IMR-90 (cell line): ENCODE results near the gene PALLD.

Source experiments
- MAFK ChIP-seq: IDR thresholded peaks from 2 replicates; pipeline ENCODE4 v1.6.1; 2012; ENCODE audit warnings: low read depth, low read length, improper control_type of control experiment
- POLR2A ChIP-seq: IDR thresholded peaks from 2 replicates; pipeline ENCODE4 v1.6.1; 2012; ENCODE audit warnings: mild to moderate bottlenecking, low read depth, low read length
- SMC3 ChIP-seq: fragments of 150-350 bp; IDR thresholded peaks from 2 replicates; pipeline ENCODE4 v1.6.1; 2016; ENCODE audit warnings: low read depth, mild to moderate bottlenecking, antibody characterized with exemption, low read length, moderate library complexity
- TF ChIP-seq, protein P1 (sequence below): fragments of 150-350 bp; IDR thresholded peaks from 2 replicates; pipeline ENCODE4 v1.6.1; 2016; ENCODE audit warnings: low read depth, mild to moderate bottlenecking, low read length, moderate library complexity, borderline replicate concordance
- TF ChIP-seq, protein P2 (sequence below): conservative IDR thresholded peaks from 2 replicates; pipeline ENCODE4 v1.5.1; 2012; ENCODE audit warnings: mild to moderate bottlenecking, low read depth, low read length, improper control_type of control experiment

DNA sequence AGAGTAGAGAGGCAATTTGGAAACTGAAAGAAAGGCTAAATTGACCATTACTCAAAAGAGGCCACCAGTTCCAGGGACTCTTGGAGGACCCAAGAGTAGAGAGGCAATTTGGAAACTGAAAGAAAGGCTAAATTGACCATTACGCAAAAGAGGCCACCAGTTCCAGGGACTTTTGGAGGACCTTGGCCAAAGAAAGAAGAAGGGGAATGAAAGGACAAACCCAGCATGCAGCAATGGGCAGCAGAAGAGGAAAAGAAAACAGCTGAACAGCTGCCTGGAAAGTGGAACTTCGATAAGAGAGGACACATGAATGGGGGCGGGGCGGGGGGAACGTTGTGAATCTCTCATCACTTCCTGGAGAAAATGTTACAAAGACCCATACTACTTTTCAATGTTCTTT lies 80.8 kb downstream of the PALLD start:
- TF ChIP-seq, protein P1, sequence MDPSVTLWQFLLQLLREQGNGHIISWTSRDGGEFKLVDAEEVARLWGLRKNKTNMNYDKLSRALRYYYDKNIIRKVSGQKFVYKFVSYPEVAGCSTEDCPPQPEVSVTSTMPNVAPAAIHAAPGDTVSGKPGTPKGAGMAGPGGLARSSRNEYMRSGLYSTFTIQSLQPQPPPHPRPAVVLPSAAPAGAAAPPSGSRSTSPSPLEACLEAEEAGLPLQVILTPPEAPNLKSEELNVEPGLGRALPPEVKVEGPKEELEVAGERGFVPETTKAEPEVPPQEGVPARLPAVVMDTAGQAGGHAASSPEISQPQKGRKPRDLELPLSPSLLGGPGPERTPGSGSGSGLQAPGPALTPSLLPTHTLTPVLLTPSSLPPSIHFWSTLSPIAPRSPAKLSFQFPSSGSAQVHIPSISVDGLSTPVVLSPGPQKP, result no peak
- TF ChIP-seq, protein P2, sequence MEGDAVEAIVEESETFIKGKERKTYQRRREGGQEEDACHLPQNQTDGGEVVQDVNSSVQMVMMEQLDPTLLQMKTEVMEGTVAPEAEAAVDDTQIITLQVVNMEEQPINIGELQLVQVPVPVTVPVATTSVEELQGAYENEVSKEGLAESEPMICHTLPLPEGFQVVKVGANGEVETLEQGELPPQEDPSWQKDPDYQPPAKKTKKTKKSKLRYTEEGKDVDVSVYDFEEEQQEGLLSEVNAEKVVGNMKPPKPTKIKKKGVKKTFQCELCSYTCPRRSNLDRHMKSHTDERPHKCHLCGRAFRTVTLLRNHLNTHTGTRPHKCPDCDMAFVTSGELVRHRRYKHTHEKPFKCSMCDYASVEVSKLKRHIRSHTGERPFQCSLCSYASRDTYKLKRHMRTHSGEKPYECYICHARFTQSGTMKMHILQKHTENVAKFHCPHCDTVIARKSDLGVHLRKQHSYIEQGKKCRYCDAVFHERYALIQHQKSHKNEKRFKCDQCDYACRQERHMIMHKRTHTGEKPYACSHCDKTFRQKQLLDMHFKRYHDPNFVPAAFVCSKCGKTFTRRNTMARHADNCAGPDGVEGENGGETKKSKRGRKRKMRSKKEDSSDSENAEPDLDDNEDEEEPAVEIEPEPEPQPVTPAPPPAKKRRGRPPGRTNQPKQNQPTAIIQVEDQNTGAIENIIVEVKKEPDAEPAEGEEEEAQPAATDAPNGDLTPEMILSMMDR, result no peak
- TF ChIP-seq POLR2A (no peak), MAFK (no peak), SMC3 (no peak)
